Neuron (in vitro differentiated cells): ENCODE measurements around the gene SLC6A3.
"Not testable (repeated sequence)": the region's sequence is repeated elsewhere in the genome, so short reads cannot be mapped to it uniquely, and the experiment has no call there.

Experiments
- H2AFZ ChIP-seq: one replicate; pipeline ENCODE4 v1.6.1; 2013; ENCODE audit warnings: low read depth, mild to moderate bottlenecking, inconsistent platforms, low read length, moderate library complexity
- H3K27me3 ChIP-seq: one replicate; pipeline ENCODE4 v1.6.1; 2013; ENCODE audit warnings: low read length; ENCODE audit not compliant: insufficient read depth
- H3K36me3 ChIP-seq: one replicate; pipeline ENCODE4 v1.6.1; 2013; ENCODE audit warnings: low read length; ENCODE audit not compliant: insufficient read depth
- H3K4me1 ChIP-seq: one replicate; pipeline ENCODE4 v1.6.1; 2013; ENCODE audit warnings: low read length; ENCODE audit not compliant: insufficient read depth
- H3K4me3 ChIP-seq: 2 replicates; pipeline ENCODE4 v1.5.1; 2013; ENCODE audit warnings: mild to moderate bottlenecking, low read length, moderate library complexity
- H3K9me3 ChIP-seq: one replicate; pipeline ENCODE4 v1.6.1; 2013; ENCODE audit warnings: low read length

Gene SLC6A3

DNA sequence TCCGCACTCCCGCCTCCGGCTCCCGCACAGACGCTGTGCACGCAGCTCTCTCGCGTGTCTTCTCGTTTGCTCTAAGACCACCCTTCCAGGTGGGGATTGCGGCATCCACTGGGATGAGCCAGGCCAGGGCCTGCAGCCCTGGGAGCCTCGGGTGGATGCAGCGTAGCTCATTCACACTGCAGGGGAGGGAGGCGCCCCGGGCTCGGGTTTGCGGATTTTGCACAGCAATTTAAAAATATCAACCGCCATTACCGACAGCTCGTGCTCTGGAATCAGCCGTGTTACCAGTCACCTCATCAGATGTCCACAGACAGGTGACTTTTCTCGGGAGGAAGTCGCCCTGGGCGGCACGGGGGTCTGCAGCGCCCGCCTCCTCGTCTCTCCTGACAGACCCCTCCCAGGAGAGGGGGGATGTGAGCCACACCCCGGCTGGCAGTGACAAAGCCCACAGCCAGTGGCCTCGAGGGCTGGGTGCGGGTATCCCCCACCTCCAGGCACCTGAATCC is 20.8 kb upstream of the SLC6A3 start:
- Histone ChIP-seq H3K9me3 (no peaks in the 10 kb centered on the region), H3K4me3 (no peak overlapping the region), H3K4me1 (peaks cover 19% of the 10 kb centered on the region), H3K36me3 (peaks cover 33% of the 10 kb centered on the region), H3K27me3 (no peaks in the 10 kb centered on the region), H2AFZ (no peak overlapping the region)

DNA sequence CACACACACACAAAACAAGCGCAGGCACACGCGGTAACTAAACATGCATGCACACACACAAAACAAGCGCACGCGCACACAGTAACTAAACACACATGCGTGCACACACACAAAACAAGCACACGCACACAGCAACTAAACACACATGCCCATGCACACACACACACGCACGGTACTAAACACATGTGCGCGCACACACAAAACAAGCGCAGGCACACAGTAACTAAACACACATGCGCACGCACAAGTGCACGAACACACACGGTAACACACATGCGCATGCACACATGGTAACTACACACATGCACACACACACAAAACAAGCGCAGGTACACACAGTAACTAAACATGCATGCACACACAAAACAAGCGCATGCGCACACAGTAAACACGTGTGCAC is 19.9 kb upstream of the SLC6A3 start:
- no peaks in the 10 kb centered on the region for H3K27me3 ChIP-seq
- no peak overlapping the region for H2AFZ ChIP-seq
- no peaks in the 10 kb centered on the region for H3K9me3 ChIP-seq
- peaks cover 33% of the 10 kb centered on the region for H3K36me3 ChIP-seq
- no peak overlapping the region for H3K4me3 ChIP-seq
- peaks cover 16% of the 10 kb centered on the region for H3K4me1 ChIP-seq

DNA sequence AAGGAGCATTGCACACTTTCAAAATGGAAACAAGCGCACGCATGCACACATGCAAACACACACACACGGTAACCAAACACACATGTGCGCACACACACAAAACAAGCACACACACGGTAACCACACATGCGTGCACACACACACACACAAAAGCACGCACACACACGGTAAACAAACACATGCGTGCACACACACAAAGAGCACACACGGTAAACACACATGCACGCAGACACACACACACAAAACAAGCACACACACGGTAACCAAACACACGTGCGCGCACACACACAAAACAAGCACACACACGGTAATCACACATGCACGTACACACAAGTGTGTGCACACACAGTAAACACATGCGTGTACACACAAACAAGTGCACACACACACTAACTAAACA is 19.3 kb upstream of the SLC6A3 start:
- Histone ChIP-seq H3K4me1 (peaks cover 10% of the 10 kb centered on the region), H3K27me3 (no peaks in the 10 kb centered on the region), H2AFZ (no peak overlapping the region), H3K4me3 (no peak overlapping the region), H3K9me3 (no peaks in the 10 kb centered on the region), H3K36me3 (peaks cover 35% of the 10 kb centered on the region)

DNA sequence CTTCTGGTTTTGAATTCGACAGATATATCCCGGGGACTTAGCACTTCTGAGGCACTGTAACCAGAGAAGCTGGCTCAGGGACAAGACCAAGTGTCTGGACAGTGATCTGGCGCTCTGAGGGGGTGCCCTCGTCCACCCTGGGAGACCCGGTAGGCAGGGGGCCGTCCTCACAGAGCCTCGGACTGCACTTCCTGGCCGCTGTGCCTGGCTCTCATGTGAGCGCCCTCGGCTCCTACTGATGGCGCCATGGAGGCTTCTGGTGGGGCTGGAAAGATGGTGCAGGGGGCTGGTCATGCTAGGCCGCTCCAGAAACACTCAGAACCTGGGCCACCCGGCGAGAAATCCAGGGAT is 18.8 kb upstream of the SLC6A3 start:
- Histone ChIP-seq H2AFZ (no peak overlapping the region), H3K27me3 (no peaks in the 10 kb centered on the region), H3K9me3 (no peaks in the 10 kb centered on the region), H3K36me3 (peaks cover 39% of the 10 kb centered on the region), H3K4me3 (no peak overlapping the region), H3K4me1 (peaks cover 9% of the 10 kb centered on the region)

DNA sequence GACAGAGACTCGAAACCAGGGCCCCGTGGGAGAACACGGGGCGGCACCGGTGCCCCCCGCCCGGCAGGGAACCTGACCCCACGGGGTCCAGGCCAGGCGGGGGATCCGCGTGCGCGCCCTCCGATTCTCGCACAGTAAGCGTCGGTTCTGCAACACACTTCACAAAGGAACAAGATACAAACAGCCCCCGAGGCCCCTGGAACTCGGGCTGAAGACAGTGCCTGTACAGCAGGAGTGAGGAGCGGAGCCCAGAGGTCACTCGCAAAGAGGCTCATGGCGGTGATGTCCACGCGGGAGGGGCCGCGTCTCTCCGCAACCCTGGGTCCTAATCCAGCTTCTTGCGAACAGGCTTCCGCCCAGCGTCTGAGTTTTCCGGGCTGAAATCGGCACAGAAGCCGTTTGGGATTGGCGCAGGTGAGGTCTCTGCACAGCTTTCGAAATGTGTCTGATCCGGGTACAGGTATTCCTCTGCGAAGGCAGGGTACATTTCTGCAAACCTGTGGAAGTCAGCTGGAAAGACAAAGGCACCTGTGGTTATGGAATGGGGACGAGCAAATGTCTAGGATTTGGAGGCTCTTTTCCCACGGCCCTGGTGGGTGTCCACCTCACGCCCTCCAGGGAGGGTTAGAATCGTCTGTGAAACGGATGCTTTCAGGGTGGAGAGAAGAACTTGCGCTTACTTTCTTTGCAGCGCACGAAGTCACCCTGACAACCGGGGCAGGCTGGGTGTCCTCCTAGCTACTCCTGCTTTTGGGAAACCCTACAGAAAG is 18.3 kb upstream of the SLC6A3 start:
- peaks cover 39% of the 10 kb centered on the region for H3K36me3 ChIP-seq
- no peak overlapping the region for H3K4me3 ChIP-seq
- H3K9me3 ChIP-seq = peaks cover under 1% of the 10 kb centered on the region
- peaks cover 9% of the 10 kb centered on the region for H3K4me1 ChIP-seq
- no peak overlapping the region for H2AFZ ChIP-seq
- no peaks in the 10 kb centered on the region for H3K27me3 ChIP-seq

DNA sequence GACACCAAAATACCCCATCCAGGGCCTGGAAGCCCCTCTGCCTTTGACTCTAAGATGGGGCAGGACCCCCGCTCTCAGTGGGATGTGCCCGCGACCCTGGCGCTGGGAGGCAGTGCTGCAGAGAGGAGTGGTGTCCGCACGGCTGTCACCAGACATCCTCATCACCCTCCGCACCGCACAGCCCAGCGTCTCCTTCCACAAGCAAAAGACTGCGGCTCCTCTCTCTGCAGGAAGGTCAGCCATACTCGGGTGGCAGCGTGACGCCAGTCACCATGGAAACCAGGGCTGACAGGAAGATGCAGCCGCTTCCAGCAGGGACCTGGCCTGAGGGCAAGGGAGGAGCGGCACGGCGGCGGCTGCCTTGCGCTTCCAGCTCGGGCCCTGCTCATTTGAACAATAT is 17.1 kb upstream of the SLC6A3 start:
- Histone ChIP-seq H3K27me3 (no peaks in the 10 kb centered on the region), H3K4me3 (no peak overlapping the region), H3K4me1 (peaks cover 9% of the 10 kb centered on the region), H3K9me3 (peaks cover 8% of the 10 kb centered on the region), H2AFZ (no peak overlapping the region), H3K36me3 (peaks cover 39% of the 10 kb centered on the region)

DNA sequence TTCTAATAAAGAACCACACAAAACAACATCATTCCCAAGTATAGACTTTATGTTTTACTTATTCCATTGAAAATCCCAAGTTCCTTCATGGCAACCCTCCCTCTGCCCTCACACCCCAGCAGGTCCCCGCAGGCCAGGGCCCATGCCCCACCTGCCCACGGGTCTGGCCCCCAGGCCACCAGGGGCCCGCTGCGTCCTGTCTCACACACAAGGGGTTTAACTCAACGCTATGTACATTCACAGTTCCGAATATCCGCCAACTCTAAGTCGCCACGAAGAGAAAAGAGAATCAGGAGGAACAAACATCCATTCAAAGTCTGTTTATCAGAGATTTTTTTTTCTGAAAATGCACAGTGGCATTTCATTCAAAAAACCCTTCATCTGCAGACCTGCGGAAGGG is 16.2 kb upstream of the SLC6A3 start:
- H3K4me1 ChIP-seq = peaks cover 9% of the 10 kb centered on the region
- peaks cover 36% of the 10 kb centered on the region for H3K36me3 ChIP-seq
- H3K27me3 ChIP-seq = no peaks in the 10 kb centered on the region
- peaks cover 12% of the 10 kb centered on the region for H3K9me3 ChIP-seq
- H3K4me3 ChIP-seq = no peak overlapping the region
- H2AFZ ChIP-seq = no peak overlapping the region

DNA sequence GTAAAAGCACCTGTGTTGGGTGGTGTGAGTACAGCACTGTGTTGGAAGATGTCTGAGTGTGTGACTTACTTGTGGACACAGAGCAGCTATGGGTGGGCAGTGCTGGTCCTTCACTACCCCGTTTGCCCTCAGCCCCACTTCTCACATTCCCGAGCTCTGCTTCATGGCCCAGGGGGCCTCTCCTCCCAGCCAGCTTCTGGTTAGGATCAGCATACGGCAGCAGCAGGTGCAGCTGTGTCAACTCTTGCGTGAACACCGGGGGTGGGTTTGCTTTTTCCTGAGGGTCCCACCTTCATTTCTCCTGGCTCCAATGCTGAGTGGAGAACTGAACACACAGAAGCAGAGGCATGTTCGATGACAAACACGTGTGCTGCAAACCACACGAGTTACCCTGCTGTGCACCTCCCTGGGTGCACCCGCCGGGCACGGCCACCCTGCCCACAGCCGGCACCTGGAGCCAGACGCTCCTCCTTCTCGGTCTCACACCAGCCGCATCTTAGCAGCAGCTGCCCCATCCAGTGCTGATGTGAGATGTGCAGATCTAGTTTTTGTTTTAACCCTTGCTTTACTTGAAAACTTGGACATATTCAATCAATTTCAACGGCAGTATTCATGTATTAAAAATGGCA is 14.9 kb upstream of the SLC6A3 start:
- Histone ChIP-seq H3K4me1 (peaks cover 9% of the 10 kb centered on the region), H3K9me3 (peaks cover 12% of the 10 kb centered on the region), H2AFZ (no peak overlapping the region), H3K4me3 (no peak overlapping the region), H3K27me3 (no peaks in the 10 kb centered on the region), H3K36me3 (peaks cover 29% of the 10 kb centered on the region)

DNA sequence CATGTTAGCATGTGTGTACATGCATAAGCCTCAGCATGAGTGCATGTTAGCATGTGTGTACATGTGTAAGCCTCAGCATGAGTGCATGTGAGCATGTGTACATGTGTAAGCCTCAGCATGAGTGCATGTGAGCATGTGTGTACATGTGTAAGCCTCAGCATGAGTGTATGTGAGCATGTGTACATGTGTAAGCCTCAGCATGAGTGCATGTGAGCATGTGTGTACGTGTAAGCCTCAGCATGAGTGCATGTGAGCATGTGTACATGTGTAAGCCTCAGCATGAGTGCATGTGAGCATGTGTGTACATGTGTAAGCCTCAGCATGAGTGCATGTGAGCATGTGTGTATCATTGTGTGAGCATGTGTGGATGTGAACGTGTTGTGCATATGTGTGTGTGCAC is 14.2 kb upstream of the SLC6A3 start:
- peaks cover 22% of the 10 kb centered on the region for H3K36me3 ChIP-seq
- H3K9me3 ChIP-seq = peaks cover 13% of the 10 kb centered on the region
- not testable (repeated sequence) for H3K27me3 ChIP-seq, H3K4me3 ChIP-seq, H3K4me1 ChIP-seq, H2AFZ ChIP-seq

DNA sequence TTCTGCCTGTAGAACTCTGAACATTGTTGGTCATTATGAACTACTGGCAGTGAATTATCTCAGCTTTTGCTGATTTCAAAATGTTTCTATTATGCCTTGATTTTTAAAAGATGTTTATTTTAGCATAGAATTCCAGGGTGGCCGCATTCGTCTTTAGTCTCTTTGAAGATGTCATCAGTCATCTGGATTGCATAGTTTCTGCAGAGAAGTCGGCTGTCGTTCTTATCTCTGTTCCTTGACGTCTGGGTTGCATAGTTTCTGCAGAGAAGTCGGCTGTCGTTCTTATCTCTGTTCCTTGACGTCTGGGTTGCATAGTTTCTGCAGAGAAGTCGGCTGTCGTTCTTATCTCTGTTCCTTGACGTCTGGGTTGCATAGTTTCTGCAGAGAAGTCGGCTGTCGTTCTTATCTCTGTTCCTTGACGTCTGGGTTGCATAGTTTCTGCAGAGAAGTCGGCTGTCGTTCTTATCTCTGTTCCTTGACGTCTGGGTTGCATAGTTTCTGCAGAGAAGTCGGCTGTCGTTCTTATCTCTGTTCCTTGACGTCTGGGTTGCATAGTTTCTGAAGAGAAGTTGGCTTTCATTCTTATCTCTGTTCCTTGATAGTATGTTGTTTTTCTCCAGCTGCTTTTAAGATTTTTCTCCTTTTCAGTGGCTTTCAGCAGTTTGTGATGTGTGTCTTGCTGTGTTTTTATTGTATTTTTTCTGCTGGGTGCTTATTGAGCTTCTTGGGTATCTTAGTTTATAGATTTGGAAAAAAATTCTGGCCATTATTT is 11.1 kb upstream of the SLC6A3 start:
- H3K4me3 ChIP-seq = not testable (repeated sequence)

DNA sequence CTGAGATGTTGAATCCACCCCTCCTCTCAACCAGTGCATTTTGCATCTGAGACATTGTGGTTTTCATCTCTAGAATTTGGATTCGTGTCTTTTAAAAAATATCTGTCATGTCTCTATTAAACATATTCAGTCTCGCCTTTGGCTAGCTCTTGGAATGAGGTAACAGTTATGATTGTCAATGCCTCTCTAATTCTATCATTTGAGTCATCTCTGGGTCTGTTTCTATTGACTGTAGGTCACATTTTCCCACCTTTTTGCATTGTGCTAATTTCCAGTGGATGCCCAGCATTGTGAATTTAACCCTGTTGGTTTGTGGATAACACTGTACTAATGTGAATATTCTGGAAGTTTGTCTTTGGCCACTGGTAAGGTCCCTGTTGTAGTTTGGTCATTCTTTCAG is 8.4 kb upstream of the SLC6A3 start:
- Histone ChIP-seq H3K4me3 (no peak overlapping the region), H2AFZ (no peak overlapping the region), H3K36me3 (no peaks in the 10 kb centered on the region), H3K9me3 (peaks cover 17% of the 10 kb centered on the region), H3K4me1 (no peaks in the 10 kb centered on the region), H3K27me3 (peaks cover 22% of the 10 kb centered on the region)

More for the DNA sequence above, 11.1 kb upstream of the SLC6A3 start:
- H3K9me3 ChIP-seq = peaks cover 17% of the 10 kb centered on the region
- H3K27me3 ChIP-seq, H2AFZ ChIP-seq, H3K36me3 ChIP-seq, H3K4me1 ChIP-seq: not testable (repeated sequence)

DNA sequence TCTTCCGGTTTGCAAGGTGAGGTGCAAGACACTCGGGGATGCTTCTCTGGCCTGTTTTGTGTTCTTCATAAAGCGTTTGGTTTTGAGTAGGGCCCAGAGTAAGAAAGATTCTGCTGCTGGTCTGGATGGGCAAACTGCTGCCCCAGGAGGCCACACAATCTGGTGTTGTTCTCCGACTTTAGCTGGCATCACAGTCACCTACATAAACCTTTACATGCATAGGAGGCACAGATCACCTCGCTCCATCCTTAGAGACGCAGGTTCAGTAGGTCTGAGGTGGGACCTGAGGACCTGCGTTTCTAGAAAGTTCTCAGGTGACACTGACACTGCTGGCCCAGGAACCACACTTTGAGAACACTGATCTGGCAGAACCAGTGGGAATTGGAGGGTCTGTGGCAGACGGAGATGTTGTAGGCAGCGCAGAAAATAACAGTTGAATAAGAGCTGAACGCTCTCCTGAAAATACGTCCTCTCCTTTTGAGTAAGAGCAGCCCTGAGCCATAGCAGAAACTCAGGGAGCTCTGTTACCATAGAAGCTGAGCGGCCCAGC is 3.9 kb upstream of the SLC6A3 start:
- Histone ChIP-seq H3K4me3 (no peak overlapping the region), H2AFZ (no peak overlapping the region), H3K4me1 (peaks cover 2% of the 10 kb centered on the region), H3K9me3 (peaks cover 2% of the 10 kb centered on the region), H3K27me3 (peaks cover 59% of the 10 kb centered on the region), H3K36me3 (no peaks in the 10 kb centered on the region)

DNA sequence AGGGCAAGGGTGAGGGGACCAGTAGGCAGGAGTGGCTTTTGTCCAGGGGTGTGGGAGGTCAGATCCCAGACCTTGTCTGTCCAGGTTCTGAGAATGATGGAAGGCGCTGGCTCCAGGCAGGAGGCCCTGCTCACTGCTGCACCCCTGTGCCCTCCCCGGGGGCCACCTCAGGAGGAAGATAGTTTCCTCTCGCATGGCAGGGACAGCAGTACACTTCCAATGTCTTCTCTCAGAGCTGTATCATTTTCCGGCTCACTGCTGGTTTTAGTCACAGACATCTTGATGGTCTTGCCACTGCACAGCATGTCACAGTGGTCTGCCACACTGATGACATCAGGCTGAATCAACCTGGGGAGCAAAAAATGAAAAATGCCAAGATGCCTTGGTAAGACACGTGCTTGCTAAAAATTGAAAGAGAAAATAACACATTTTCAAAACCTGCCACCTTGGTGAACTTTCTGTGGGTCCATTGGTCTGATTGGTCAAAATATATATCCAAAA is 3.3 kb upstream of the SLC6A3 start:
- H2AFZ ChIP-seq = no peak overlapping the region
- no peak overlapping the region for H3K4me3 ChIP-seq
- no peaks in the 10 kb centered on the region for H3K36me3 ChIP-seq
- peaks cover 2% of the 10 kb centered on the region for H3K4me1 ChIP-seq
- H3K27me3 ChIP-seq = peaks cover 65% of the 10 kb centered on the region
- peaks cover 2% of the 10 kb centered on the region for H3K9me3 ChIP-seq
